Loucy (cell line): Measurements from ENCODE around the gene MNT.

Experiments used
- H2AFZ ChIP-seq: fragments of 200-600 bp; sonication (generic); 2 replicates; pipeline ENCODE4 v1.6.0; 2016; ENCODE audit warnings: antibody characterized with exemption, mild to moderate bottlenecking, low read length, moderate library complexity
- H3F3A ChIP-seq: fragments of 200-600 bp; 2 replicates; pipeline ENCODE4 v1.6.0; 2016; ENCODE audit warnings: antibody characterized with exemption, low read depth, mild to moderate bottlenecking
- H3K27me3 ChIP-seq: fragments of 200-600 bp; sonication (generic); 2 replicates; pipeline ENCODE4 v1.6.1; 2014; ENCODE audit warnings: low read length, mild to moderate bottlenecking; ENCODE audit not compliant: insufficient read depth, poor library complexity, severe bottlenecking
- H3K36me3 ChIP-seq: fragments of 200-600 bp; sonication (generic); 2 replicates; pipeline ENCODE4 v1.6.1; 2016; ENCODE audit warnings: low read length; ENCODE audit not compliant: insufficient read depth
- H3K4me1 ChIP-seq: fragments of 200-600 bp; sonication (generic); 2 replicates; pipeline ENCODE4 v1.5.1; 2014; ENCODE audit warnings: low read length, mild to moderate bottlenecking; ENCODE audit not compliant: insufficient read depth, poor library complexity, severe bottlenecking
- H3K4me2 ChIP-seq: fragments of 200-600 bp; sonication (generic); 2 replicates; pipeline ENCODE4 v1.6.0; 2014; ENCODE audit warnings: antibody characterized with exemption, low read length, low read depth, mild to moderate bottlenecking; ENCODE audit not compliant: poor library complexity, severe bottlenecking
- H3K4me3 ChIP-seq: fragments of 200-600 bp; sonication (generic); 2 replicates; pipeline ENCODE4 v1.5.1; 2014; ENCODE audit warnings: low read length, mild to moderate bottlenecking, mixed read lengths; ENCODE audit not compliant: poor library complexity, severe bottlenecking
- H3K79me2 ChIP-seq: fragments of 200-600 bp; sonication (generic); 2 replicates; pipeline ENCODE4 v1.6.1; 2014; ENCODE audit warnings: low read length; ENCODE audit not compliant: insufficient read depth
- H3K9ac ChIP-seq: fragments of 200-600 bp; sonication (generic); 2 replicates; pipeline ENCODE4 v1.6.0; 2014; ENCODE audit warnings: mild to moderate bottlenecking, low read depth, low read length, moderate library complexity; ENCODE audit not compliant: poor library complexity, severe bottlenecking
- H3K9me2 ChIP-seq: fragments of 200-600 bp; sonication (generic); replicated peaks from 2 replicates; pipeline ENCODE4 v1.6.1; 2016; ENCODE audit warnings: low read depth, low read length, mixed read lengths
- H3K9me3 ChIP-seq: fragments of 200-600 bp; sonication (generic); 2 replicates; pipeline ENCODE4 v1.6.1; 2014; ENCODE audit warnings: mild to moderate bottlenecking, antibody characterized with exemption, low read length, low read depth; ENCODE audit not compliant: insufficient read depth
- H4K20me1 ChIP-seq: fragments of 200-600 bp; sonication (generic); 2 replicates; pipeline ENCODE4 v1.6.0; 2014; ENCODE audit warnings: antibody characterized with exemption, low read length, mild to moderate bottlenecking; ENCODE audit not compliant: insufficient read depth, poor library complexity, severe bottlenecking
- CTCF ChIP-seq: fragments of 200-600 bp; sonication (generic); conservative IDR thresholded peaks from 2 replicates; pipeline ENCODE4 v1.5.1; 2014; ENCODE audit warnings: mild to moderate bottlenecking, antibody characterized with exemption, low read length
- EZH2phosphoT487 ChIP-seq: fragments of 200-600 bp; IDR thresholded peaks from 2 replicates; pipeline ENCODE4 v1.6.1; 2018; ENCODE audit warnings: antibody characterized with exemption, mild to moderate bottlenecking, moderate library complexity, borderline replicate concordance

MNT gene

GRCh38 chr17:2414446-2415064, 13.7 kb upstream of the MNT start:
- Histone ChIP-seq H3K9ac (no peak overlapping the region), H3K79me2 (no peaks in the 10 kb centered on the region), H3K9me2 (no peaks in the 10 kb centered on the region), H4K20me1 (peaks cover 3% of the 10 kb centered on the region), H2AFZ (no peak overlapping the region), H3K36me3 (peaks cover 23% of the 10 kb centered on the region; the same call in 1 of the 2 replicates), H3K4me3 (no peak overlapping the region), H3K9me3 (no peaks in the 10 kb centered on the region), H3K27me3 (no peaks in the 10 kb centered on the region), H3K4me2 (no peak overlapping the region), H3F3A (no peaks in the 10 kb centered on the region), H3K4me1 (no peaks in the 10 kb centered on the region)
- TF ChIP-seq CTCF (no peak), EZH2phosphoT487 (no peak)

GRCh38 chr17:2412561-2413021, 11.7 kb upstream of the MNT start:
- Histone ChIP-seq H3F3A (no peaks in the 10 kb centered on the region), H3K4me3 (no peak overlapping the region), H3K4me2 (no peak overlapping the region), H3K79me2 (no peaks in the 10 kb centered on the region), H3K9me3 (no peaks in the 10 kb centered on the region), H3K27me3 (no peaks in the 10 kb centered on the region), H3K4me1 (no peaks in the 10 kb centered on the region), H4K20me1 (peaks cover 3% of the 10 kb centered on the region), H3K9me2 (no peaks in the 10 kb centered on the region), H3K9ac (no peak overlapping the region), H2AFZ (no peak overlapping the region), H3K36me3 (peaks cover 13% of the 10 kb centered on the region; the same call in 1 of the 2 replicates)
- TF ChIP-seq CTCF (no peak), EZH2phosphoT487 (no peak)

- TF ChIP-seq CTCF (no peak), EZH2phosphoT487 (no peak)
- Histone ChIP-seq H3F3A (no peaks in the 10 kb centered on the region), H3K4me2 (no peak overlapping the region), H4K20me1 (peaks cover 3% of the 10 kb centered on the region), H3K9me3 (no peaks in the 10 kb centered on the region), H2AFZ (no peak overlapping the region), H3K9me2 (no peaks in the 10 kb centered on the region), H3K9ac (no peak overlapping the region), H3K79me2 (no peaks in the 10 kb centered on the region), H3K27me3 (no peaks in the 10 kb centered on the region), H3K36me3 (peaks cover 13% of the 10 kb centered on the region; the same call in 1 of the 2 replicates), H3K4me1 (no peaks in the 10 kb centered on the region), H3K4me3 (no peak overlapping the region)
Observed at GRCh38 chr17:2410951-2411350, 10.1 kb upstream of the MNT start.
